DND-41 (cell line): ENCODE data around the gene ZBTB8OS.

ENCODE experiments used
- ATAC-seq: fragments of 200-7000 bp; cut with Tn5 transposase; 3 replicates; pipeline ENCODE4 v1.9.1; 2021; ENCODE audit warnings: low read depth; ENCODE audit not compliant: insufficient read depth
- DNase-seq: peaks from one replicate; pipeline ENCODE4 v3.0.0-alpha.2; 2020
- H2AFZ ChIP-seq: 2 replicates; pipeline ENCODE4 v1.6.0; 2012; ENCODE audit warnings: low read depth, low read length
- H3K27ac ChIP-seq: 2 replicates; pipeline ENCODE4 v1.5.1; 2012; ENCODE audit warnings: low read length, inconsistent platforms
- H3K27me3 ChIP-seq: fragments of 200-600 bp; sonication (generic); 2 replicates; pipeline ENCODE4 v1.6.0; 2012; ENCODE audit warnings: low read length, mild to moderate bottlenecking, inconsistent platforms; ENCODE audit not compliant: insufficient read depth, poor library complexity
- H3K36me3 ChIP-seq: 2 replicates; pipeline ENCODE4 v1.5.1; 2012; ENCODE audit warnings: low read length, inconsistent platforms; ENCODE audit not compliant: insufficient read depth
- H3K4me1 ChIP-seq: 2 replicates; pipeline ENCODE4 v1.5.1; 2012; ENCODE audit warnings: mild to moderate bottlenecking, low read length; ENCODE audit not compliant: insufficient read depth
- H3K4me2 ChIP-seq: 2 replicates; pipeline ENCODE4 v1.6.0; 2012; ENCODE audit warnings: mild to moderate bottlenecking, moderate library complexity, low read length, inconsistent platforms; ENCODE audit not compliant: insufficient read depth
- H3K4me3 ChIP-seq, 2 experiments: fragments of 200-600 bp in 1 of 2; shearing (Covaris generic) in 1 of 2; 2 replicates each; pipeline ENCODE4 v1.5.1; 2012 to 2016; ENCODE audit warnings: inconsistent platforms in 2 of 2, low read length in 2 of 2, mild to moderate bottlenecking in 2 of 2, low read depth in 1 of 2, moderate library complexity in 1 of 2
- H3K79me2 ChIP-seq: 2 replicates; pipeline ENCODE4 v1.6.0; 2012; ENCODE audit warnings: low read length, inconsistent platforms; ENCODE audit not compliant: insufficient read depth
- H3K9ac ChIP-seq: 2 replicates; pipeline ENCODE4 v1.6.0; 2012; ENCODE audit warnings: low read depth, mild to moderate bottlenecking, inconsistent platforms, low read length, moderate library complexity
- H3K9me3 ChIP-seq: 2 replicates; pipeline ENCODE4 v1.5.1; 2012; ENCODE audit warnings: low read length, moderate library complexity, mild to moderate bottlenecking, inconsistent platforms; ENCODE audit not compliant: insufficient read depth, severe bottlenecking
- H4K20me1 ChIP-seq: 2 replicates; pipeline ENCODE4 v1.6.0; 2012; ENCODE audit warnings: low read length; ENCODE audit not compliant: insufficient read depth
- CTCF ChIP-seq: IDR thresholded peaks from 2 replicates; pipeline ENCODE4 v1.5.1; 2012; ENCODE audit warnings: borderline replicate concordance, low read length, moderate library complexity, mild to moderate bottlenecking; ENCODE audit not compliant: poor library complexity, severe bottlenecking; ENCODE audit errors: extremely low read depth
- EZH2 ChIP-seq: IDR thresholded peaks from 3 replicates; pipeline ENCODE4 v1.6.1; 2012; ENCODE audit warnings: borderline replicate concordance, low read depth, mild to moderate bottlenecking, moderate library complexity, low read length, inconsistent platforms; ENCODE audit not compliant: severe bottlenecking

Gene ZBTB8OS

GRCh38 chr1:32613472-32613871 is 36.9 kb downstream of the ZBTB8OS start:
- no peaks in the 10 kb centered on the region for H3K36me3 ChIP-seq
- no peaks in the 10 kb centered on the region for H3K79me2 ChIP-seq
- no peak overlapping the region for H2AFZ ChIP-seq
- H3K4me2 ChIP-seq, result no peak overlapping the region
- H3K27me3 ChIP-seq, result no peaks in the 10 kb centered on the region
- H3K4me3 ChIP-seq, result no peak overlapping the region
- H3K9me3 ChIP-seq, result no peaks in the 10 kb centered on the region
- ATAC-seq (no peak), DNase-seq (no peak)
- no peaks in the 10 kb centered on the region for H3K4me1 ChIP-seq
- TF ChIP-seq EZH2 (no peak), CTCF (no peak)
- no peak overlapping the region for H3K9ac ChIP-seq
- H4K20me1 ChIP-seq, result no peaks in the 10 kb centered on the region
- no peak overlapping the region for H3K27ac ChIP-seq

- no peak overlapping the region for H3K27ac ChIP-seq
- TF ChIP-seq EZH2 (no peak), CTCF (no peak)
- no peaks in the 10 kb centered on the region for H3K36me3 ChIP-seq
- no peak overlapping the region for H3K4me2 ChIP-seq
- no peaks in the 10 kb centered on the region for H3K27me3 ChIP-seq
- no peaks in the 10 kb centered on the region for H4K20me1 ChIP-seq
- no peaks in the 10 kb centered on the region for H3K79me2 ChIP-seq
- no peak overlapping the region for H3K4me3 ChIP-seq
- no peak overlapping the region for H2AFZ ChIP-seq
- DNase-seq (no peak), ATAC-seq (no peak)
- no peak overlapping the region for H3K9ac ChIP-seq
- no peaks in the 10 kb centered on the region for H3K4me1 ChIP-seq
- H3K9me3 ChIP-seq, result no peaks in the 10 kb centered on the region
Measured at GRCh38 chr1:32612189-32612881, 38.0 kb downstream of the ZBTB8OS start.

GRCh38 chr1:32611859-32612188 is 38.5 kb downstream of the ZBTB8OS start:
- Histone ChIP-seq H3K27ac (no peak overlapping the region), H3K36me3 (no peaks in the 10 kb centered on the region), H3K4me3 (no peak overlapping the region), H3K4me2 (no peak overlapping the region), H2AFZ (no peak overlapping the region), H3K79me2 (no peaks in the 10 kb centered on the region), H3K9ac (no peak overlapping the region), H3K4me1 (no peaks in the 10 kb centered on the region), H3K9me3 (no peaks in the 10 kb centered on the region), H4K20me1 (no peaks in the 10 kb centered on the region), H3K27me3 (no peaks in the 10 kb centered on the region)
- DNase-seq (no peak), ATAC-seq (no peak)
- TF ChIP-seq CTCF, result no peak
- no peak for TF ChIP-seq EZH2
